ENCODE measurements around the gene NUCB1.

Gene NUCB1

DNA sequence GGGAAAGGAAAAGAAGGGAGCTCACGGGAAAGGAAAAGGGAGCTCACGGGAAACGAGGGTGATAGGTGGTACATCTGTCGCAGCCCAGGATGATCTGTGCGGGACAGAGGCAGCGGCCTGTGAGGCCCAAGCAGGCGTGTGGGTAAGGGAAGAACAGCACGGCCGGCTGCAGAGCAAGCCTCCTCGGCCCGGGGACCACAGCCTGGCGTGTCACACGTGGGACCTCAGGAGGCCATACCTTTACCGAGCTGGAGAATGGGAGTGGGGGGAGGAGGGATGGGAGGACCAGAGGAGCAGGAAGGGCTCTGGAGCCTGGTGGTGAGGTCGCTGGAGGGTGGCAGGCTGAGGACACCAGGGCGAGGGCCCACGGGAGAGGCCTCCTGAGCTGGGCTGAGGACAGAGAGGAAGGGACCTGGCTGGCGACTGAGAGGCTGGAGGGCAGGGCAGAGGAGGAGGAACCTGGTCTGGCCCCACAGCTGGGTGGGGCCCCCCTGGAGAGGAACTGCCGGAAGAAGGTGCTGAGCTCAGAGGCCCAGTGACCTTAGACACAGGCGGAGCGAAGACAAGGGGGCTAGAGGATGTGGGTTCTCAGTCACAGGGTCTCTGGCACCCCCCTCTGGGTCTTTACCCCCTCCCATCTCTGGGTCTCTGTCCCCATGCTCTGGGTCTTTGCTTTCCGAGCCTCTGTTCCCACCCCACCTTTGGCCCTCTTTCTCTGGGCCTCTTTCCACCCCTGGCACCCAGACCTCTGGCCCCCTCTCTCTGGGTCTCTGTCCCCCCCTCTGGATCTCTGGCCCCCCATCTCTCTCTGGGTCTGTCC, 62.1 kb downstream of the NUCB1 start:
- no peaks in the 10 kb centered on the region for H3K27me3 ChIP-seq (ENCODE audit: insufficient read depth, low read length, poor library complexity, severe bottlenecking)
- no peak overlapping the region for H2AFZ ChIP-seq (ENCODE audit: low read length)
- H3F3A ChIP-seq (ENCODE audit: low read depth): no peaks in the 10 kb centered on the region
- peaks cover 34% of the 10 kb centered on the region for H3K79me2 ChIP-seq (ENCODE audit: insufficient read depth, low read length)
- no peaks in the 10 kb centered on the region for H3K9me2 ChIP-seq (replicated peaks; ENCODE audit: low read depth, low read length)
- peak overlapping the region; percentile 84 for H3K9ac ChIP-seq (ENCODE audit: low read depth, low read length, poor library complexity, severe bottlenecking)
- H4K20me1 ChIP-seq (ENCODE audit: insufficient read depth, low read length, poor library complexity, severe bottlenecking): peaks cover 13% of the 10 kb centered on the region
- H3K36me3 ChIP-seq (ENCODE audit: insufficient read depth, low read length): no peaks in the 10 kb centered on the region
- H3K4me2 ChIP-seq (ENCODE audit: low read depth, low read length, poor library complexity, severe bottlenecking): peak overlapping the region; percentile 38
- H3K4me1 ChIP-seq (ENCODE audit: insufficient read depth, low read length, poor library complexity, severe bottlenecking): peaks cover 32% of the 10 kb centered on the region
- no peaks in the 10 kb centered on the region for H3K9me3 ChIP-seq (ENCODE audit: insufficient read depth, low read depth, low read length)
- no peak overlapping the region for H3K4me3 ChIP-seq (ENCODE audit: low read length, poor library complexity, severe bottlenecking)
- TF ChIP-seq, protein P1, sequence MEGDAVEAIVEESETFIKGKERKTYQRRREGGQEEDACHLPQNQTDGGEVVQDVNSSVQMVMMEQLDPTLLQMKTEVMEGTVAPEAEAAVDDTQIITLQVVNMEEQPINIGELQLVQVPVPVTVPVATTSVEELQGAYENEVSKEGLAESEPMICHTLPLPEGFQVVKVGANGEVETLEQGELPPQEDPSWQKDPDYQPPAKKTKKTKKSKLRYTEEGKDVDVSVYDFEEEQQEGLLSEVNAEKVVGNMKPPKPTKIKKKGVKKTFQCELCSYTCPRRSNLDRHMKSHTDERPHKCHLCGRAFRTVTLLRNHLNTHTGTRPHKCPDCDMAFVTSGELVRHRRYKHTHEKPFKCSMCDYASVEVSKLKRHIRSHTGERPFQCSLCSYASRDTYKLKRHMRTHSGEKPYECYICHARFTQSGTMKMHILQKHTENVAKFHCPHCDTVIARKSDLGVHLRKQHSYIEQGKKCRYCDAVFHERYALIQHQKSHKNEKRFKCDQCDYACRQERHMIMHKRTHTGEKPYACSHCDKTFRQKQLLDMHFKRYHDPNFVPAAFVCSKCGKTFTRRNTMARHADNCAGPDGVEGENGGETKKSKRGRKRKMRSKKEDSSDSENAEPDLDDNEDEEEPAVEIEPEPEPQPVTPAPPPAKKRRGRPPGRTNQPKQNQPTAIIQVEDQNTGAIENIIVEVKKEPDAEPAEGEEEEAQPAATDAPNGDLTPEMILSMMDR (conservative IDR thresholded peaks at IDR 0.05; ENCODE audit: low read length): no peak
- TF ChIP-seq EZH2phosphoT487 (IDR thresholded peaks at IDR 0.05; ENCODE audit: borderline replicate concordance): no peak

DNA sequence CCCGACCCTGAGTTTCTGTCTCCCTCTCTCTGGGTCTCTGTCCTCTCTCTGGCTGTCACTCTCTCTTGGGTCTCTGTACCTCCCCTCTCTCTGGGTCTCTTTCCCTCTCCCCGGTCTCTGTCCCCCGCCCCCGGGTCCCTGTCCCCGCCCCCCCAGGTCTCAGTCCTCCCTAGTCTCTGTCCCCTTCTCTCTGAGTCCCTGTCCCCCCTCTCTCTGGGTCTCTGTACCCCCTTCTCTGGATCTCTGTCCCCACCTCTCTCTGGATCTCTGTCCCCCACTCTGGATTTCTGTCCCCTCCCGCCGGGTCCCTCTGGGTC, 62.7 kb downstream of the NUCB1 start:
- H2AFZ ChIP-seq (ENCODE audit: low read length): no peak overlapping the region
- no peaks in the 10 kb centered on the region for H3F3A ChIP-seq (ENCODE audit: low read depth)
- no peaks in the 10 kb centered on the region for H3K9me2 ChIP-seq (replicated peaks; ENCODE audit: low read depth, low read length)
- H4K20me1 ChIP-seq (ENCODE audit: insufficient read depth, low read length, poor library complexity, severe bottlenecking): peaks cover 13% of the 10 kb centered on the region
- H3K9ac ChIP-seq (ENCODE audit: low read depth, low read length, poor library complexity, severe bottlenecking): peak overlapping the region; percentile 84
- peak overlapping the region; percentile 97 for H3K4me2 ChIP-seq (ENCODE audit: low read depth, low read length, poor library complexity, severe bottlenecking)
- no peaks in the 10 kb centered on the region for H3K9me3 ChIP-seq (ENCODE audit: insufficient read depth, low read depth, low read length)
- H3K4me3 ChIP-seq (ENCODE audit: low read length, poor library complexity, severe bottlenecking): no peak overlapping the region
- TF ChIP-seq EZH2phosphoT487 (IDR thresholded peaks at IDR 0.05; ENCODE audit: borderline replicate concordance): no peak
- TF ChIP-seq, protein P1 (conservative IDR thresholded peaks at IDR 0.05; ENCODE audit: low read length): no peak
- peaks cover 32% of the 10 kb centered on the region for H3K4me1 ChIP-seq (ENCODE audit: insufficient read depth, low read length, poor library complexity, severe bottlenecking)
- no peaks in the 10 kb centered on the region for H3K36me3 ChIP-seq (ENCODE audit: insufficient read depth, low read length)
- no peaks in the 10 kb centered on the region for H3K27me3 ChIP-seq (ENCODE audit: insufficient read depth, low read length, poor library complexity, severe bottlenecking)
- H3K79me2 ChIP-seq (ENCODE audit: insufficient read depth, low read length): peaks cover 31% of the 10 kb centered on the region

DNA sequence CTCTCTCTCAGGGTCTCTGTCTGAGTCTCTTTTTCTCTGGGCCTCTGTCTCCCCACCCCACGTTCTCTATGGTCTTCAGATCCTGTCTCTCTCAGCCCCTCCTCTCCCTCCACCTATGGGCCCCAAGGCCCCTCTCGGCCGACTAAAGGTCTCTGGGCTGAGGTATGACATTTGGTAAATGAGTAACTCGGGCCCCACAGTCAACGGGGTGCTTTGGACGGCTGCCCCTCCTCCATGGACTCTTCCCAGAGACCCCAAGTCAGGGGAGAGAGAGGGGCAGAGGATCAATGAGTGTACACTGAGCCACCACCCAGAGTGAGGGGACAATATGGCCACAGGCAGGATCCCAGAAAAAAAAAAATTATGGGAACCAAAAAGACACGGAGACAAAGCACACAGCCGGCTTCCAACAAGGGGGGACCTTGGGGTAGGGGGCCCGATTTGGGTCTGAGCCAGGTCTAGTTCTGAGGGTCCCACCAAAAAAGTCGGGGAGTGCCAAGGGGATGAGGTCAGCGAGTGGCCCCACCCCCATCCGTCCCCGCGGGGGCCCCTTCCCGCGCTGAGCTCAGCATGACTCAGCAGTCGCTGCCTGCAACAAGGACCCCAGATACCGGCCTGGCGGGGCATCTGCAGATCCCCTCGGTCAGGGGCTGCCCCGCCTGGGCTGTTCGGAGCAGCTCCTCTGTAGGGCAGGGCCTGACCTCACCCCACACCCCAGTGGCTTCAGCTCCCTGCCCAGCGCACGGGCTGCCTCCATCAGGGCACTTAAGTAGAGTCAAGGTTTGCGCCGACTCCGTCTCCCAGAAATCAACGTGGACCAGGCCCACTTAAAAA, 63.5 kb downstream of the NUCB1 start:
- Histone ChIP-seq H3K4me1 (ENCODE audit: insufficient read depth, low read length, poor library complexity, severe bottlenecking) (peaks cover 32% of the 10 kb centered on the region), H3K36me3 (ENCODE audit: insufficient read depth, low read length) (no peaks in the 10 kb centered on the region; the same call in 1 of the 2 replicates), H3K4me3 (ENCODE audit: low read length, poor library complexity, severe bottlenecking) (peak overlapping the region; percentile 75), H3K79me2 (ENCODE audit: insufficient read depth, low read length) (peaks cover 31% of the 10 kb centered on the region), H3K9me3 (ENCODE audit: insufficient read depth, low read depth, low read length) (no peaks in the 10 kb centered on the region), H3F3A (ENCODE audit: low read depth) (no peaks in the 10 kb centered on the region), H2AFZ (ENCODE audit: low read length) (no peak overlapping the region), H3K9ac (ENCODE audit: low read depth, low read length, poor library complexity, severe bottlenecking) (peak overlapping the region; percentile 84), H3K27me3 (ENCODE audit: insufficient read depth, low read length, poor library complexity, severe bottlenecking) (no peaks in the 10 kb centered on the region), H4K20me1 (ENCODE audit: insufficient read depth, low read length, poor library complexity, severe bottlenecking) (peaks cover 13% of the 10 kb centered on the region), H3K9me2 (replicated peaks; ENCODE audit: low read depth, low read length) (no peaks in the 10 kb centered on the region), H3K4me2 (ENCODE audit: low read depth, low read length, poor library complexity, severe bottlenecking) (peak overlapping the region; percentile 97)
- TF ChIP-seq EZH2phosphoT487 (IDR thresholded peaks at IDR 0.05; ENCODE audit: borderline replicate concordance): no peak
- TF ChIP-seq, protein P1 (conservative IDR thresholded peaks at IDR 0.05; ENCODE audit: low read length): no peak
